Endodermal cell (in vitro differentiated cells): ENCODE data around the gene ASS1. TPM values are rescaled to one million over a fixed set of nuclear protein-coding genes. Genes with fewer than 3 reads are reported as not detected.

Experiments used
- DNase-seq: peaks from one replicate; pipeline ENCODE4 v3.0.0-alpha.2; 2017
- H3K27ac ChIP-seq: 2 replicates; pipeline ENCODE4 v1.5.1; 2013; ENCODE audit warnings: mild to moderate bottlenecking, low read depth, low read length, moderate library complexity
- H3K27me3 ChIP-seq: 2 replicates; pipeline ENCODE4 v1.6.1; 2013; ENCODE audit warnings: mild to moderate bottlenecking, low read length, moderate library complexity; ENCODE audit not compliant: insufficient read depth, control insufficient read depth, poor library complexity, severe bottlenecking
- H3K36me3 ChIP-seq: 2 replicates; pipeline ENCODE4 v1.7.0; 2013; ENCODE audit warnings: mild to moderate bottlenecking, low read length, moderate library complexity; ENCODE audit not compliant: control insufficient read depth, insufficient read depth
- H3K4me1 ChIP-seq: one replicate; pipeline ENCODE4 v1.7.0; 2013; ENCODE audit warnings: low read length; ENCODE audit not compliant: control insufficient read depth, insufficient read depth
- H3K4me3 ChIP-seq: 2 replicates; pipeline ENCODE4 v1.5.1; 2013; ENCODE audit warnings: mild to moderate bottlenecking, low read length, moderate library complexity
- H3K9ac ChIP-seq: 2 replicates; pipeline ENCODE4 v1.6.1; 2013; ENCODE audit warnings: mild to moderate bottlenecking, low read length, moderate library complexity; ENCODE audit not compliant: poor library complexity, severe bottlenecking; ENCODE audit errors: extremely low read depth
- H3K9me3 ChIP-seq: 2 replicates; pipeline ENCODE4 v1.6.1; 2013; ENCODE audit warnings: mild to moderate bottlenecking, low read length, moderate library complexity; ENCODE audit not compliant: control insufficient read depth
- H3K27ac Mint-ChIP-seq: 2 replicates; pipeline ENCODE4 v1.8.0; 2020; ENCODE audit warnings: mixed read lengths
- H3K27me3 Mint-ChIP-seq: 2 replicates; pipeline ENCODE4 v1.8.0; 2021; ENCODE audit warnings: mild to moderate bottlenecking, mixed read lengths; ENCODE audit not compliant: insufficient read depth
- H3K36me3 Mint-ChIP-seq: 2 replicates; pipeline ENCODE4 v1.8.0; 2020; ENCODE audit warnings: low read depth, mixed read lengths
- H3K4me1 Mint-ChIP-seq: 2 replicates; pipeline ENCODE4 v1.8.0; 2020; ENCODE audit warnings: mixed read lengths
- H3K4me3 Mint-ChIP-seq: 2 replicates; pipeline ENCODE4 v1.8.0; 2020; ENCODE audit warnings: mild to moderate bottlenecking, moderate library complexity, mixed read lengths
- H3K9me3 Mint-ChIP-seq: 2 replicates; pipeline ENCODE4 v1.8.0; 2020; ENCODE audit warnings: mild to moderate bottlenecking, mixed read lengths
- CTCF ChIP-seq: fragments of 200-600 bp; sonication (generic); conservative IDR thresholded peaks from 2 replicates; pipeline ENCODE4 v1.5.0; 2021; ENCODE audit warnings: antibody characterized with exemption, mild to moderate bottlenecking
- WGBS, 2 experiments: methylation state at CpG; one replicate each; pipeline versions ENCODE4 v1.1.5 to v1.1.7; 2013; ENCODE audit warnings: missing lambda C conversion rate in 2 of 2, mixed read lengths in 1 of 2; ENCODE audit not compliant: insufficient coverage in 1 of 2, insufficient read length in 1 of 2; 5-methylcytosine and 5-hydroxymethylcytosine counted together
- total RNA-seq, 2 donors: library from RNA; stranded (reverse); fragmentation: NEBNext Ultra II Directional in 1 of 2; extraction: Animal tissue kit (Norgen Biotek cat#: 25700) in 1 of 2; gene quantifications; 2 replicates in 1 of 2; 3 replicates in 1 of 2; pipeline ENCODE4 v1.2.1, GENCODE V29; 2021

Gene ASS1
- total RNA-seq, 2 donors from 2014 or later = 30.9 to 57.2 TPM

DNA sequence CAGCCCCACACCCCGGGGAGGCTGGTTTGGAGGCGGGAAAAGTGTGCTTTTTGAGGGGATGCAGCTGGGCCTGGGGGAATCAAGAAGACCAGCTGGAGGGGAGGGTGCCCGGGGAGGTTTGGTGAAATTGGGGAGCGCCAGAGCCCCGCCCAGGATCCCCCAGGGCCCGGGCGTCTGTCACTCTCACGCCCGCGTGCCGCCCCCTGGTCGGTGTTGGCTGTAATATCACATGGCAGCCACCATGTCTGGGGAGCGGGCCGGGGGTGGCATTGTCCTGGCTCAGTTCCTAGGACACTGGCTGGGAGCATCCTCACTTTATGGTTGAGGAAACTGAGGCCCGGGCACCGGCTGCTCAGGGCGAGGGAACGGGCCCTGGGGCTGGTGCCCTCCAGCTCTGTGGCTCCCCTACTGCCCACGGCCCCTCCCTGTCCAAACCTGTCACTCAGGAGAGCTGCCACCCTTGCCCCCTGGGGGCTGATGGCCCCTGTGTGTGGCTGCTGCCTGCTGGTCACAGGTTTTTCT lies 27.5 kb downstream of the ASS1 start:
- peaks cover 13% of the 10 kb centered on the region for H3K4me1 ChIP-seq
- no peak overlapping the region for H3K4me3 Mint-ChIP-seq
- no peaks in the 10 kb centered on the region for H3K27me3 ChIP-seq
- no peak overlapping the region for H3K9ac ChIP-seq
- no peaks in the 10 kb centered on the region for H3K36me3 Mint-ChIP-seq
- H3K27ac Mint-ChIP-seq = no peak overlapping the region
- 85 to 87% methylated on average over 6 to 19 of the region's 19 CpGs for WGBS, 2 experiments
- H3K36me3 ChIP-seq = no peaks in the 10 kb centered on the region
- no peak for TF ChIP-seq CTCF
- H3K9me3 Mint-ChIP-seq = no peaks in the 10 kb centered on the region
- no peak for DNase-seq
- no peak overlapping the region for H3K27ac ChIP-seq
- H3K4me1 Mint-ChIP-seq = peaks cover 12% of the 10 kb centered on the region
- peaks cover 8% of the 10 kb centered on the region for H3K27me3 Mint-ChIP-seq
- H3K9me3 ChIP-seq = no peaks in the 10 kb centered on the region
- H3K4me3 ChIP-seq = no peak overlapping the region

DNA sequence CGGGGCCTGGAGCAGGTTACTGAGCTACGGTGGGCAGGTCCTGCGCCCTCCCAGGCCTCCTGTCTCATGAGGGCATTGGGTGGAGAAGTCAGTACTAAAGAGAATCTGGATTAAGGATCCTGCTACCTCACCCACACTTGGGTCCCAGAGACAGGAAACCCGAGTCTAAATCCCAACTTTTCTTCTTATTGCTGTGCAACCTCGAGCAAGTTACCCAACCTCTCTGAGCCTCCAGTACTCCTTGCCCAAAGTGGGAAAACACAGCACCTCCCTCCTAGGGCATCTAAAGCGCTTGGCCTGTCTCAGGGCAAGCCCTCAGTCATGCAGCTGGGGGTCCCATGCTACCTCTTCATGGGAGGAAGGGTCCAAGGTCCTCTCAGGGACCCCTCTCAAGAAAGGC lies 28.2 kb downstream of the ASS1 start:
- H3K4me3 ChIP-seq = no peak overlapping the region
- H3K4me1 Mint-ChIP-seq = peaks cover 10% of the 10 kb centered on the region
- peaks cover 6% of the 10 kb centered on the region for H3K27me3 Mint-ChIP-seq
- no peak overlapping the region for H3K9ac ChIP-seq
- no peaks in the 10 kb centered on the region for H3K36me3 ChIP-seq
- TF ChIP-seq CTCF = no peak
- H3K9me3 ChIP-seq = no peaks in the 10 kb centered on the region
- H3K27ac ChIP-seq = no peak overlapping the region
- DNase-seq = no peak
- H3K4me1 ChIP-seq = peaks cover 13% of the 10 kb centered on the region
- no peaks in the 10 kb centered on the region for H3K27me3 ChIP-seq
- no peaks in the 10 kb centered on the region for H3K9me3 Mint-ChIP-seq
- H3K36me3 Mint-ChIP-seq = no peaks in the 10 kb centered on the region
- WGBS, 2 experiments = 93 to 96% methylated on average over 4 to 6 of the region's 6 CpGs
- H3K4me3 Mint-ChIP-seq = no peak overlapping the region
- no peak overlapping the region for H3K27ac Mint-ChIP-seq

DNA sequence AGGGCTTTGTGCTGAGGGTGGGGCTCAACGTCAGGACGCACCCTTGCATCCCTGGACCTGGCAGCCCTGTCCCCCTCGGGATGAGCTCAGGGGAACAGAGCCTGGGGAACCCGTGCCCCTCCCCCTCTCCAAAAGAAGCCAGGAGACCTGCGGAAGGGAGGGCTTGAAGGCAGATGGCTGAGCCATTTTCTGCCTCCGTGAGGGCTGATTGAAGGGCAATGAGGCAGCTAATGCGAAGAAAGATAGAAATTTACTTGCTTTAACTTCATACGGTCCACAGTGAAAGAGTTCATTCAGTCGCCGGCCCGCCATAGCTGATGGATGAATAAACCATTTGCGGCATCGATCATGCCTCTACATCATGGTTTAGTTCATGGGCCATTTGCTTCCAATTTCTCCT lies 28.8 kb downstream of the ASS1 start:
- 46 to 65% methylated on average over 9 to 13 of the region's 13 CpGs for WGBS, 2 experiments
- Histone ChIP-seq H3K27ac (no peak overlapping the region), H3K4me3 (no peak overlapping the region), H3K36me3 (no peaks in the 10 kb centered on the region), H3K9ac (no peak overlapping the region), H3K9me3 (no peaks in the 10 kb centered on the region), H3K4me1 (peaks cover 13% of the 10 kb centered on the region), H3K27me3 (no peaks in the 10 kb centered on the region)
- H3K4me1 Mint-ChIP-seq = peaks cover 10% of the 10 kb centered on the region
- no peaks in the 10 kb centered on the region for H3K36me3 Mint-ChIP-seq
- no peak for DNase-seq
- no peak overlapping the region for H3K27ac Mint-ChIP-seq
- H3K27me3 Mint-ChIP-seq = peaks cover 4% of the 10 kb centered on the region
- H3K4me3 Mint-ChIP-seq = no peak overlapping the region
- H3K9me3 Mint-ChIP-seq = no peaks in the 10 kb centered on the region
- TF ChIP-seq CTCF = no peak
